Hematopoietic multipotent progenitor cell treated with erythropoietin and hydrocortisone succinate and interleukin-3 and kit ligand, for 4 days (in vitro differentiated cells): ENCODE measurements around the gene NSD2.
A peak's percentile ranks its signal among the peaks of the same experiment; 100 is the strongest.
"Not testable (repeated sequence)": the region's sequence is repeated elsewhere in the genome, so short reads cannot be mapped to it uniquely, and the experiment has no call there.

Experiments
- DNase-seq: peaks from one replicate; pipeline ENCODE4 v3.0.0-alpha.2; 2015

The NSD2 gene

DNA sequence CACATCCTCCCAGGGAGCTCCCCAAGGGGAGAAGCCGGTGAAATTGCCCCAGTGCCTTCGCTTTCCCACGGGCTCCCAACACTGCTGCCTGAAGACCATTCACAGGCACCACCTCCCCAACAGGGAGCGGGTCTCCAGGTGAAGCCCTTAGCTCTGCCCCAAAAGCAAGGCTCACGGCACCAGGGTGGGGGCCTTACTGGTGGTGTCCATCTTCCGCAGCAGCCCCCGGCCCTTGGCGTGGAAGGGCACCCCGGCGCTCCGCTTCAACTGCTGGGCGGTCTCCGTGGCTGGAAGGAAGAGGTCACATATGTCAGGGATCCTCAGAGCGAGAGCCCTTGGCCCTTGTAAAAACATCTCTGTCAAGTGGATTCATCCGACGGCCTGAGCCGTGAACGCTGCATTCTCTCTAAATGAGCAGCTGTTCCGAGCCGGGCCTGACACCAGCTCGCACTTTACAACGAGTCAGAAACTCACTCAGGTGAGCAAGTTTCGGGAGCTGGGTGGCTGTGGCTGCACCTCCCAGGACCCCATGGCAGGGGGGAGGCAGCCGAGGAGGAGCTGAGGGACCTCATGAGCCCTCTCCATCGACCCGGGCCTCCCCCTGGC, 116.6 kb downstream of the NSD2 start:
- no peak for DNase-seq

DNA sequence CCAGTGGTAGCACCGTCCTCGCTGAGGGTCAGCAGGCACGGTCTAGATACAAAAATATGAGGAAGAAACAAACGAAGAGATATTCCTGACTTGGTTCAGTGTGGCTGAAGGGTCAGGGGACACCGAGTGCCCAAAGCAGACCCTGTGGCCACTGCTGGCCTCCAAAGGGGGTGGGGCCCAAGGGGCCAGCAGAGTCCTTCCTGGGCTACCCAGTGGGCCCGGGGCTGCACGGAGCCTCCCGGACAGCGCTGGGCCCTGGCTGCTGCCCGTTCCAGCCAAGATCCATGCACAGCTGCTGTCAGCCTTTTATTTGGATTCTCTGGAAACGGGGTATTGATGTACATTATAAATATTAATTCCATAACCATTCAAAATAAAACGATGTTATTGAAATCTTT, 117.1 kb downstream of the NSD2 start:
- DNase-seq: no peak

DNA sequence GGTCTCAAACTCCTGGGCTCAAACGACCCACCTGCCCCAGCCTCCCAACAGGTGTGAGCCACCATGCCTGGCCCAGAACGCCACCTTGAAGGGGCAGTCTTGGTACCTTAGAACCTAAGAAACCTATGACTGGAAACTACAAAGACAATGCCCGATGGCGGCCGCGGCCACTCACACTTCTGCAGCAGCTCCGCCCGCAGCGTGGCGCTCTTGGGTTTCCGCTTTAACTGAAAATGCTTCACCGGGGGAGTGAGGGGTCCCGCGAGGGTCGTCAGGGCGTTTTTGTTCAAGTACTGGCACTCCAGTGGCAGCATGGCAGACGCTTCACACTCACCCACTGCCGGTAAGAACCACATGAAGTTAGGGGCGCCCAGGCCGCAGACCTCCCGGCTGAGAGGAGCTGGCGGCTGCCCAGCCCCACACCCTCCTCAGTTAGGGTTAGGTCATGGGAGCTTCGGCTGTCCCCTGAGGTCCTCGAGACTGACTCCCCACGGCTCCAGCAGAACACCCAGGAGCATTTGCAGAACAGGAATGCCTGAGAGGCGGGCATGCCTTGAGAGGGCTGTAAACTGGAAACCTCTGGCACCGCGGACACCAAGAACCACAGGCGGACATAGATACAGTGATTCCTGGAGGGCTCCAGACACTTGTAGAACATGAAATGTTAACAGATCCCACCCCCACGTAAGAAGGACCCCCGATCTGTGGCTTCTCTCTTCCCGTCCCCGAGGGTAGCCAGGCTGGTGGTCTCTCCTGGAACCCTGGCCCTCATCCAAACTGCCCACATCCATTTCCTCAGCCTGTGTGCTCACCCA, 118.5 kb downstream of the NSD2 start:
- DNase-seq: no peak

DNA sequence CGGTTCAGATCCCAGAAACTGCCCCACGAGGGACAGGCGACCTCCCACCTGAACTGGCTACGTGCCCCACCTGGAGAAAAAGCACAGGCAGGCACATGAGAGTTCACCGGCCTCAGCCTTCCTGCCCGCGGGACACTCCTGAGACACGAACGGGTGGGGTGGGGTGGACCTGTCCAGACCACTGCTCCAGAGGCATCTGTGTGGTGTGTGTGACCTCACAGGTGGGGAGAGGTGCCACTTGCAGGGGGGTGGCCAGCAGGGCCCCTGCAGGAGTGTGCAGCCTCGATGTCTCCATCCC, 119.1 kb downstream of the NSD2 start:
- DNase-seq: no peak

DNA sequence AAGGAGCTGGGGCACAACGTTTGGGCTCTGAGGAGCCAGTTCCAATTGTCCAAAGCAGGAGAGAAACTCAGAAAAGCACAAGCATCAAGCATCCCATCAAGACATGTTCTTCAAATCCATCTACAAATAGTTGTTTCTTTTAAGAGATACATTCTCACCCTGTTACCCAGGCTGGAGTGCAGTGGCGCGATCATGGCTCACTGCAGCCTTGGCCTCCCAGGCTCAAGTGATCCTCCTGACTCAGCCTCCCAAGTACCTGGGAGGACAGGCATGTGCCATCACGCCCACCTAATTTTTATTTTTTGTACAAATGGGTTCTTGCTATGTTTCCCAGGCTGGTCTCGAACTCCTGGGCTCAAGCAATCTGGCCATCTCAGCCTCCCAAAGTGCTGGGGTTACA, 119.5 kb downstream of the NSD2 start:
- DNase-seq: no peak

DNA sequence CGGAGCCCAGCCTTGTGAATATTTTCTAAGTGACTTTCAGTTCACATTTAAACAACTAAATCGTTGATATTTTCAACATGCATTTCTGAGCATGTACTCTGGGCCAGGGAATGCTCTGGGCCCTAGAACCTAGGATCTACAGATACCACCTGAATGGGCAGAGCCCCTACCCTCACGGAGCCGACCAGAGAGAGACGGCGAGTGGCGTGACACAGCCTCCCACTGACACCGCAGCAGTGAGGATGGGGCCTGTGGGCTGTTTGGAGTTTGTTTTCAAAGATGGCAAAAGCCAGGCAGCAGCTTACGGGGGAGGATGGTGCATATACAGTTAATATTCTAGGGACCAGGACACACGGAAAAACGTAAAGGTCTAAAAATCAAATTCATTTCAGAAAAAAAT, 119.9 kb downstream of the NSD2 start:
- no peak for DNase-seq

DNA sequence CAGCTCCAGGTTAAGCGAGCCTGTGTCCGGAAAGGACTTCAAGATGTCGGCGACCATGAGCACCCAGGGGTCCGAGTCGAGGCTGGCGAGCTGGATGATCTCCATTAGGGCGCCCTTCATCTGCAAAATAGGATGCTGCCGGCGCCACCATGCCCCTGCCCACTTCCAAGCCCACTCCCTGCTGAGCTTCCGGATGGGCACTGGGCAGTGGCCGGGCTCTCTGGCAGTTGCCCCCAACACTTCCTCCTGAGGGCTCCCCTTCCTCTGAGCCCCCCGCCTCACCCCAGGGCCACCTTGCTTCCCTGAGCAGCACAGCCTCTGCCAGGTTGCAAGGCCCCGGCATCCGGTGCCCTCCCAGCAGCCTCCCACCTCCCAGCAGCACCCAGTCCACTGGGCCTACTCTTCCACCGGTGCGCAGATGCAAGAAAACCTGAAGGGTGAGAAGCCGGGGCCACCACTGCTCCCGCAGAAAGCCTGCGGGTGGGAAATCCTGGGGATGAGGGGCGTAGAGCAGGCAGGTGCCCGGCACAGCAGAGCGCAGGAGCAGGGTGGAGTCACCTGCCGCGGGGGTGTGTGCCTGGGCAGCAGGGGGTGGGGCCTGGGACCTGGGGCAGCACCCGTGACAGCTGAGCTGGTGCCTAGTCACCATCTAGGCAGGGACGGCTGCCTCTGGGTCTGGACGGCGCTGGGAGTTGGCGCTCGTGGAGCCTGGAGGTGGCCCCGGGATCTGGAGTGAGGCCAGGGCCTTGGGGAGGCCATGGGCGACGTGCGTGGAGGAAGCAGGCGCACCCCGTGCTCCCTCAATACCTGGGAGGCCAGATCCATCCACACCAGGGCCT, 120.6 kb downstream of the NSD2 start:
- no peak for DNase-seq

DNA sequence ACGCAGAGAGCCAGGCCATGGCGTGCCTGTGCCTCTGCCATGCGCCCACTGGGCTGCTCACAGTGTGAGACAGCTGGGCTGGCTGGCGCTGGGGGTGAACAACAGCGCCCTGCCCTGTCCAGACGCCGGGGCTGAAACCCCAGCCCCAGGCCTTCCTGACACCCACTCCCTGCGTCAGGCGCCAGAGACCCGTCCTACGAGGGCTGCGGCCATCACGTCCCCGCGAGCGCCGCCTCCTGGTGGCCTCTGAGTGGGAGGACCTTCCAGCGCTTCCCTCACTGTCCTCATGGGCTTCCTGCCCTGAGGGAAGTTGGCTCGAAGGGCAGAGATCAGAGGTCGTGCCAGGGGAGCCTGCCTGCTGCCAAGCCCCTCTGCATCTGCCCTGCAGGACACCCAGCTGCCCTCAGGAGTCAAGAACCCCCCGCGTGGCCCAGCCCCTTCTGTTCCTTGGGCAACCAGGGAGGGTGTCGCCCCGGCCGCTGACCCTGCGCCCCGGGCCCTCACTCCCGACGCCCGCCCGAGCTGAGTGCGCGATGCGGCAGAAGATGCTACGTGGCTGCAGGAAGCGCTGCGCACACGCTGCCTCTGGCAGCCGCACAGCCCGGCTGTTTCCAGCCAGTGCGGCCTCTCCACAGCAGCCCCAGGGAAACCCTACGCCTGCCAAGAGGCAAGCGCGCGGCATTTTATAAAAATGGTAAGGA, 121.4 kb downstream of the NSD2 start:
- no peak for DNase-seq

DNA sequence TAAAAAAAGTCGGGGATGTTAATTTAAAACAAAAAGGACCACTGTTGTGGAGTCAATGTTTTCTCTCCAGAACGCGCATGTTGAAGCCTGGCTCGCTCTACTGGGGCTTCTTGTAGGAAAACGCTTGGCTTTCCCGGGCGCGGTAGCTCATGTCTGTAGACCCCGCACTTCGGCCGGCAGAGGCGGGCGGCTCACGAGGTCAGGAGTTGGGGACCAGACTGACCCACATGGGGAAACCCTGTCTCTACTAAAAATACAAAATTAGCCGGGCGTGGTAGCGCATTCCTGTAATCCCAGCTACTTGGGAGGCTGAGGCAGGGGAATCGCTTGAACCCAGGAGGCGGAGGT, 122.0 kb downstream of the NSD2 start:
- no peak for DNase-seq

DNA sequence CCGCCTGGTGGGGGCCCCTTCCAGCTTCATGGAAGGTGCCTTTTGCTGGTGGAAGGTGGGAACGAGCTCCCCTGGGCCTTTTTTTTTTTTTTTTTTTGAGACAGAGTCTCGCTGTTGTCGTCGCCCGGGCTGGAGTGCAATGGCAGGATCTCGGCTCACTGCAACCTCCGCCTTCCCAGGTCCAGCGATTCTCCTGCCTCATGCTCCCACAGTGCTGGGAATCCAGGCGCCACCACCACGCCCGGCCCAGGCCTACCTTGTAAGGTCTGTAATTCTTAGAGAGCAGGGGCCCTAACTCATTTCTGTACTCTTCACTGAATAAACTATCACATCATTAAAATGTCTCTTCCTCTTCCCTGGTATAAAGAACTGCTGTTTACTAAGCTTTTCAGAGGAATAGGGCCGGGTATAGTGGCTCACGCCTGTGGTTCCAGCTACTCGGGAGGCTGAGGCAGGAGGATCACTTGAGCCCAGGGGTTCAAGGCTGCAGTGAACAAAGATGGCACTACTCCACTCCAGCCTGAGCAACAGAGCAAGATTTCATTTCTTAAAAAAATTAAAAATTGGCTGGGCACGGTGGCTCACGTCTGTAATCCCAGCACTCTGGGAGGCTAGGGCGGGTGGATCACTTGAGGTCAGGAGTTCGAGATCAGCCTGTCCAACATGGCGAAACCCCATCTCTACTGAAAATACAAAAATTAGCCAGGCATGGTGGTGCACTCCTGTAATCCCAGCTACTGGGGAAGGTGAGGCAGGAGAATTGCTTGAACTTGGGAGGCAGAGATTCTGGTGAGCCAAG, 122.7 kb downstream of the NSD2 start:
- not testable (repeated sequence) for DNase-seq

DNA sequence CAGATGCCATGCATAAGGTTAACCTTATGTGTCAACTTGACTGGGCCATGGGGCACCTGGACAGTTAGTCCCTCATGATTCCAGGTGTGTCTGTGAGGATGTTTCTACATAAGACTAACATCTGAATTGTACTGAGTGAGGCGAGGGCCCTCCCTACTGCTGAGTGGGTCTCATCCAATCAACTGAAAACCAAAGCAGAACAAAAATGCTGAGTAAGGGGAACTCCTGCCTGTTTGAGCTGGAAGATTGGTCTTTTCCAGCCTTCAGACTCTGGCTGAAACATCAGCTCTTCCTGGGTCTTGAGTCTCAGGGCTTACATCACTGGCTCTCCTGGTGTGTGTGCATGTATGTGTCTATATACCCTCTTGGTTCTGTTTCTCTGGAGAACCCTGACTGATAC, 123.7 kb downstream of the NSD2 start:
- DNase-seq: no peak

DNA sequence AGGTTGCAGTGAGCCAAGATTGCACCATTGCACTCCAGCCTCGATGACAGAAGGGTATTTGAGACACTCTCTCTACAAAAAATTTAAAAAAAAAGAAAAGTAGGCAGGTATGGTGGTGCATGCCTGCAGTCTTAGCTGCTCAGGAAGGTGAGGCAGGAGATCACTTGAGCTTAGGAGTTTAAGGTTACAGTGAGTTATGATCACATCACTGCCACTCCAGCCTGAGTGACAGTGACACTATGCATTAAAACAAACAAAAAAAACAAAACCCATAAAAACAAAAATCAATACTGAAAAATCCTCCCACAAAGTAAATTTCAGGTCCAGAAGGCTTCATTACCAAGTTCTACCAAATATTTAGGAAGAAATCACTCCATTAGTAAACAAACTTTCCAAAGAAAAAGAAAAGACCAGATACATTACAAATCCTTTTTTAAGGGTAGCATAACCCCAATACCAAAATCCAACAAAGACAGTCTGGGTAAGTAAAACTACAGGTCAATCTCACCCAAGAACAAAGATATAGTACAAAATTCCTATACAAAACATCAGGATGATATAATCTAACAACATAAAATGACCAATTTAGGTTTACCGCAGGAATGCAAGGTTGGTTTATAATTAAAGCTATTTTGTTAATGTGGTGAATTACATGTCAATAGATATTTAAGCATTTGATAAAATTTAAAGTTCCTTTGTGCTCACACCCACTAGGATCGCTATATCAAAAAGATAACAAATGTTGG, 125.8 kb downstream of the NSD2 start:
- DNase-seq: no peak

DNA sequence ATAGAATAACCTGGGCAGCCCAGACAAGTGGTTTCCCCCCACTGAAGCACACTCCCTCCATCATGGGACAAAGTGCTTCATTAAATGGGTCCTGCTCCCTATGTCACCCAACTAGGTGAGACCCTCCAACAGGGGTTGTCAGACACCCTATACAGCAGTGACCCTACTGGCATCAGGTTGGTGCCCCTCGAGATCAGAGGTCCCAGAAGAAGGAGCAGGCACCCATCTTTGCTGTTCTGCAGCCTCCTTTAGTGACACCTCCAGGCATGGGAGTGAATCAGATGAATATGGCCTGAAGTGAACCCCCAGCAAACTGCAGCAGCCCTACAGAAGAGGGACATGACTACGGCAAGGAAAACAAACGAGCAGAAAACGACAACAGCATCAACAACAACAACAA, 126.5 kb downstream of the NSD2 start:
- DNase-seq: no peak

DNA sequence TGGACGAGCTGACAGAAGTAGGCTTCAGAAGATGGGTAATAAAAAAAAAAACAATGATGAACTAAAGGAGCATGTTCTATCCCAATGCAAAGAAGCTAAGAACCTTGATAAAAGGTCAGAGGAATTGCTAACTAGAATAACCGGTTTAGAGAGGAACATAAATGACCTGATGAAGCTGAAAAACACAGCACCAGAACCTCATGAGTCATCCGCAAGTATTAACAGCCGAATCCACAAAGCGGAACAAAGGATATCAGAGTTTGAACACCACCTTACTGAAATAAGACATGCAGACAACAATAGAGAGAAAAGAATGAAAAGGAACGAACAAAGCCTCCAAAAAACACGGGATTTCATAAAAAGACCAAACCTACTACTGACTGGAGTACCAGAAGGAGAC, 127.1 kb downstream of the NSD2 start:
- DNase-seq: no peak

DNA sequence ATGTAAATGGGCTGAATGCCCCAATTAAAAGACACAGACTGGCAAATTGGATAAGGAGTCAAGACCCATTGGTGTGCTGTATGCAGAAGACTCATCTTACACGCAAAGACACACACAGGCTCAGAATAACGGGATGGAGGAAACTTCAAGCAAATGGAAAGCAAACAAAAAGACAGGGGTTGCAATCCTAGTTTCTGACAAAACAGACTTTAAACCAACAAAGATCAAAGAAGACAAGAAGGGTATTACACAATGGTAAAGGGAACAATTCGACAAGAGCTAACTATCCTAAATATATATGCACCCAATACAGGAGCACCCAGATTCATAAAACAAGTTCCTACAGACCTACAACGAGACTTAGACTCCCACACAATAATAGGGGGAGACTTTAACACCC, 128.1 kb downstream of the NSD2 start:
- DNase-seq: not testable (repeated sequence)

DNA sequence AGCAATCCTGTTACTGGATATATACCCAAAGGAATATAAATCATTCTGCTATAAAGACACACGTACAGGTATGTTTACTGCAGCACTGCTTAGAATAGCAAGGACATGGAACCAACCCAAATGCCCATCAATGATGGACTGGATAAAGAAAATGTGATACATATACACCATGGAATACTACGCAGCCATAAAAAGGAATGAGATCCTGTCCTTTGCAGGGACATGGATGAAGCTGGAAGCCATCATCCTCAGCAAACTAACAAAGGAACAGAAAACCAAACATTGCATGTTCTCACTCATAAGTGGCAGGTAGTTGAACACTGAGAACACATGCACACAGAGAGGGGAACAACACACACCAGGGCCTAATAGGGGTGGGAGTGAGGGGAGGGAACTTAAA, 132.2 kb downstream of the NSD2 start:
- not testable (repeated sequence) for DNase-seq

DNA sequence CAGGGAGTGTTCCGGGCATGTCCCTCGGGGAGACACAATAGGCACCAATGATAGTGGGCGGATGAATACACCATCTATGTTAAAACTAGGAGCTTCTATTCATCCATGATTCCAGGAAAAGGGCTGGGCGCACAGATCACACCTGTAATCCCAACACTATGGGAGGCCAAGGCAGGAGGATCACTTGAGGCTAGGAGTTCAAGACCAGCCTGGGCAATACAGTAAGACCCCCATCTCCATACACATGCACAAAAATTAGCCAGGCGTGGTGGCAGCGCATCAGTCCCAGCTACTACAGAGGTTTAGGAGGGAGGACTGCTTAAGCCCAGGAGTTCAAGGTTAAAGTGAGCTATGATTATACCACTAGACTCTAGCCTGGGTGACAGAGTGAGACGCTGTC, 135.2 kb downstream of the NSD2 start:
- DNase-seq: no peak

DNA sequence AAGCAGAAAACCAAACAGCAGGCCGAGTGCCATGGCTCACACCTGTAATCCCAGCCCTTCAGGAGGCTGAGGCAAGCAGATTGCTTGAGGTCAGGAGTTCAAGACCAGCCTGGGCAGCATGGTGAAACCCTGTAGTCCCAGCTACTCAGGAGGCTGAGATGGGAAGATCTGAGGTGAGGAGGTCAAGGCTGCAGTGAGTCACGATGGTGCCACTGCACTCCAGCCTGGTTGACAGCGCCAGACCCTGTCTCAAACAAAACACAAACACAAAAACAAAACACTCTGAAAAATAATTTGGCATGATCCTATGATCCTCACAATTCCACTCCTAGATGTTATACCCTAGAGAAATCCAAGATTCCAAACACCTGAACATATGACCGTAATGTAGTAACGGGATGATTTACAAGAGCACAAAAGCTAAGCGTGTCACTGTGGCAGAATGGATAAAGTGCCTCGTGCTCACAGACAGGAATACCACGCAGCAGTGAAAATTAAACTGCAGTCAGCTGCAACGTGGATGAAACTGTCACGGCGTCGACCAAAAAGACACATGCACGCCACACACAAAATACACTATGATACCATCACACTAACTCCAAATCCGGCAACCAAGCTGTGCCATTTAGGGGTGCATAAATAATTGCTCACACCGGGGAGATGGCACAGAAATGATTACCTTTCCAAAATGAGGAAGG, 135.9 kb downstream of the NSD2 start:
- no peak for DNase-seq

DNA sequence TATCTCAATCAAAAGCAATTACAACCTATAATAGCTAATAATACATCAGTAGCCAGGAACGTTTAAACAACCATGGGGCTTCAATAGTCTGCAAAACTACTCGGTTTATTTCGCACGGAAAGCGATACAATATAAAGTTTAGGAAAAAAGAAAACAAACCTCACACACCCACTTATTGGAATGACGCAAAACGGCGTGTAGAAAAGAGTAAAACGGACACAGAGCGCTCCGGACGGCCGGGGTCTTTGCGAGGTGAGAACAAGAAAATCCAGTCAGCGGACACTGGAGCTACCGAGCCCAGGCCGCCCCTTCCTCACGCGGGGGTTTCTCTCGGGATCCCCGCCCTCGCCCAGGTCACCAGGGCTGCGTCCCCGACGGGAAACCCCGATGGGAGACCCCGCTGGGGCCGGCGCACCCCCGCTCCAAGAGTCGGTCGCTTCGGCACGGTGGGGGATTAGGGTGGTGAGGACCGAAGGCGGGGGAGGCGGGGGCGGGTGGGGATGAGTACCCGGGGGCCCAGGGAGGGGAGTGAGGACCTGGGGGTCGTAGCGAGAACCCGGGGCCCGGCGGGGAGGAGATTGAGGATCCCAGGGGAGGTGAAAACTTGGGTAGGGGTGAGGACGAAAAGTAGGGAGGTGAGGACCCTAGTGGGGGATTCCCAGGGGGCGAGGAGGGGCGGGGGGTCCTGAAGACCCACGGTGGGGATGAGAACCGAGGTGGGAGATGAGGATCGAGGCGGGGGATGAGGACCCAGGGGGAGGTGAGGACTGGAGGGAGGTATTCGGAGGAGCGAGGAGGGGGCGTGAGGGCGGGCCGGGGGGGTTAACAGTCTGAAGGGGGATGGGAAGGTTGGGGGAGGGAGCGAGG, 136.8 kb downstream of the NSD2 start:
- peak; percentile 32 for DNase-seq

DNA sequence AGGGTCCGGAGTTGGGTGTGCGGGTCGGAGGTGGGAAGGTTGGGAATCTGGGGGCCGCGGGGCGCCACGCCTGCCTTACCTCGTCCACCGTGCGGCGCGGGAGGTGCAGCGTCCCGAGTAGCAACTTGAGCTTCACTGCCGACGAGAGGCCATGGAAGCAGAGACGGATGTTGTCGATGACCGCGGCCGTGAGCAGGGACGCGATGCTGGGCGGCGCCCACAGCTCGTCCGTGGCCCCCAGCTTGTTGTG, 137.4 kb downstream of the NSD2 start:
- no peak for DNase-seq
